ENCODE measurements around the gene ZNF778. TPM values are rescaled to one million over a fixed set of nuclear protein-coding genes. Genes with fewer than 3 reads are reported as not detected.

Gene ZNF778
- total and polyA plus RNA-seq, 2 of the 13 experiments (the other 11 are each of a cell fraction or from before 2014, with no cell fraction given) = 3.8 to 7.2 TPM

GRCh38 chr16:89241187-89242007 lies 23.9 kb downstream of the ZNF778 start (continued):
- peak; percentile 27; the same call in 1 of the 2 replicates for TF ChIP-seq ZNF547 (CRISPR knock-in tag; IDR thresholded peaks at IDR 0.05)
- TF ChIP-seq ASH2L (IDR thresholded peaks at IDR 0.05; ENCODE audit: insufficient read length, low read depth, low read length) = peak; percentile 88
- TF ChIP-seq PCBP1 (IDR thresholded peaks at IDR 0.05; ENCODE audit: borderline replicate concordance, low read depth, low read length) = peak; percentile 87; the same call in 1 of the 2 replicates
- peak; percentile 79; the same call in 1 of the 2 replicates for TF ChIP-seq ZZZ3 (CRISPR knock-in tag; IDR thresholded peaks at IDR 0.05; ENCODE audit: borderline replicate concordance)
- peak; percentile 76; the same call in 1 of the 2 replicates for TF ChIP-seq MXD3 (CRISPR knock-in tag; IDR thresholded peaks at IDR 0.05)
- TF ChIP-seq SNAPC2 (CRISPR knock-in tag; IDR thresholded peaks at IDR 0.05) = 0 out of 2 replicates have a peak, but pooled peaks have one; percentile 60
- TF ChIP-seq BRCA1 (CRISPR knock-in tag; IDR thresholded peaks at IDR 0.05) = peak; percentile 95
- TF ChIP-seq ZSCAN25 (CRISPR knock-in tag; IDR thresholded peaks at IDR 0.05) = peak; percentile 88
- no peak for TF ChIP-seq ZNF550 (CRISPR knock-in tag; IDR thresholded peaks at IDR 0.05; ENCODE audit: borderline replicate concordance)
- TF ChIP-seq THRA (CRISPR knock-in tag; IDR thresholded peaks at IDR 0.05; ENCODE audit: borderline replicate concordance) = peak; percentile 82
- TF ChIP-seq SALL1 (CRISPR knock-in tag; IDR thresholded peaks at IDR 0.05) = peak; percentile 75
- no peak for TF ChIP-seq KIAA2018 (CRISPR knock-in tag; IDR thresholded peaks at IDR 0.05; ENCODE audit: borderline replicate concordance)
- TF ChIP-seq ZNF549 (CRISPR knock-in tag; IDR thresholded peaks at IDR 0.05) = no peak
- no peak for TF ChIP-seq PTBP1 (IDR thresholded peaks at IDR 0.05; ENCODE audit: low read depth, low read length, poor library complexity, severe bottlenecking)
- peak; percentile 62; the same call in 1 of the 2 replicates for TF ChIP-seq MTA1 (CRISPR knock-in tag; IDR thresholded peaks at IDR 0.05; ENCODE audit: borderline replicate concordance)
- TF ChIP-seq ZNF224 (CRISPR knock-in tag; IDR thresholded peaks at IDR 0.05) = peak; percentile 68; the same call in 1 of the 2 replicates
- TF ChIP-seq ZNF704 (CRISPR knock-in tag; IDR thresholded peaks at IDR 0.05; ENCODE audit: borderline replicate concordance) = peak; percentile 92; the same call in 1 of the 2 replicates

Data from HepG2 (cell line).